Measurements from ENCODE around the gene TEKT2.

The TEKT2 gene, protein sequence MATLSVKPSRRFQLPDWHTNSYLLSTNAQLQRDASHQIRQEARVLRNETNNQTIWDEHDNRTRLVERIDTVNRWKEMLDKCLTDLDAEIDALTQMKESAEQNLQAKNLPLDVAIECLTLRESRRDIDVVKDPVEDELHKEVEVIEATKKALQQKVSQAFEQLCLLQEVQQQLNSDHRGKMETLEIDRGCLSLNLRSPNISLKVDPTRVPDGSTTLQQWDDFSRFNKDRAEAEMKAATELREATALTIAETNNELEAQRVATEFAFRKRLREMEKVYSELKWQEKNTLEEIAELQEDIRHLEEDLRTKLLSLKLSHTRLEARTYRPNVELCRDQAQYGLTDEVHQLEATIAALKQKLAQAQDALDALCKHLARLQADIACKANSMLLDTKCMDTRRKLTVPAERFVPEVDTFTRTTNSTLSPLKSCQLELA

DNA sequence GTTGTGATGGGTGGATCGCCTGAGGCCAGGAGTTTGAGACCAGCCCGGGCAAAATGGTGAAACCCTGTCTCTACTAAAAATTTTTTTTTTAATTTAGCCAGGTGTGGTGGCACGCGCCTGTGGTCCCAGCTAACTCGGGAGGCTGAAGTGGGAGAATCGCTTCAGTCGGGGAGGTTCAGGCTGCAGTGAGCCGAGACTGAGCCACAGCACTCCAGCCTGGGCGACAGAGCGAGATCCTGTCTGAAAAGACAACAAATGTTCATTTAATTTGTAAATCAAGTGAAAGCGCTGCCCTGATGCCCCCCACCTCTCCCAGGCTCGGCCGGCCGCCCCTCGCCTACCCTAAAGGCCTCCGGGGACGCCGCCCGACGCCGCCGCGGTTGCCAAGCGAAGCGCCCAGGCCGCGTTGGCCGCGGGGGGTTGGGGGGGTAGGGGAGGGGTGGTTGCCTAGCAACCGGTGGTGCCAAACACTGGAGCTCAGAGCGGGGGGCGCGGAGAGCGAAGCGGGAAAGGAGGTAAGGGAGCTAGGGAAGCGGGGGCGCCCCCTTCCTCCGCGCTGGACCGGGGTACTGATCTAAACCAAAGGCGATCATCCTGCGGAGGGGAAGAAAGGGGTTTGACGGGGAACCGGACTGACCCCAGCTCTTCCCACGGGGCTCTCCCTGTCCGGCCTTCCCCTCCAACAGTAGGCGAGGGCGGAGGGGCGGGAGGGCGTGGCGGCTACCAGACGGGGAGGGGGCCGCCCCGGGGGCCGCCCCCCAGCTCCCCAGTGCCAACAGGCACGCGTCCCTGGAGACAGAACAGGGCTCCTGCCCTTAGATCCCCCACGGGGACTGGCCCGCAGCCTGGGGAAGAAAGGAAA, at the start of gene TEKT2:
Gene TEKT2, plus strand, starts transcription at position 460 of the 862 bp plus-strand sequence. CDS start 828 bp downstream, outside the sequence.
- no peak for DNase-seq (ENCODE audit: low read depth)

- DNase-seq (ENCODE audit: low read depth), result no peak
Measured at GRCh38 chr1:36034692-36035091, 49.2 kb upstream of the TEKT2 start.

DNA sequence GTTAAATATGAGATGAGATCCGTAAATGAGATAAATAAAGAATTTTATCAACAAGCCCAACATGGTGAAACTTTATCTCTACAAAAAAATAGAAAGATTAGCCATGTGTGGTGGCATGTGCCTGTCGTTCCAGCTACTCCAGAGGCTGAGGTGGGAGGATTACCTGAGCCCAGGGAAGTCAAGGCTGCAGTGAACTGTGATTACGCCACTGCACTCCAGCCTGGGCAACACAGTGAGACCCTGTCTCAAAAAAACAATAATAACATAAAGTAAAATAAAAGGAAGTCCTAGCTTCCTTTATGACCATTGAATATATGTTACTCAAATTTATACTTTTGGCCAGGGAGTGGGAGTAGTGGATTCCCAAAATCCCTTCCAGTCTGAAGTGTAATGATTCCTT, 48.7 kb upstream of the TEKT2 start:
- no peak for DNase-seq (ENCODE audit: low read depth)

- no peak for DNase-seq (ENCODE audit: low read depth)
Measured at GRCh38 chr1:36040238-36040637, 43.7 kb upstream of the TEKT2 start.

GRCh38 chr1:36051821-36052220, 32.1 kb upstream of the TEKT2 start:
- no peak for DNase-seq (ENCODE audit: low read depth)

DNA sequence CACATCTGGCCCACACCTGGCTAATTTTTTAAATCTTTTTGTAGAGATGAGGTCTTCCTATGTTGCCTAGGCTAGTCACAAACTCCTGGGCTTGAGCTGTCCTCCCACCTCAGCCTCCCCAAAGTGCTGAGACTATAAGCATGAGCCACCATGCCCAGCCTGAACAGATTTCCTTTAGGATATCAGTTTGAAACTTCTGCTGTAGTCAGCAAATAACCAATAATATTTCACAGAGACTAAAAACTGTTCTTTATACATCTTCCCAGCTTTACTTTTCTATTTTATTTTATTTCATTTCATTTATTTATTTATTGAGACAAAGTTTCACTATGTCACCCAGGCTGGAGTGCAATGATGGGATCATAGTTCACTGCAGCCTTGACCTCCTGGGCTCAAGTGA, 29.9 kb upstream of the TEKT2 start:
- no peak for DNase-seq (ENCODE audit: low read depth)

DNA sequence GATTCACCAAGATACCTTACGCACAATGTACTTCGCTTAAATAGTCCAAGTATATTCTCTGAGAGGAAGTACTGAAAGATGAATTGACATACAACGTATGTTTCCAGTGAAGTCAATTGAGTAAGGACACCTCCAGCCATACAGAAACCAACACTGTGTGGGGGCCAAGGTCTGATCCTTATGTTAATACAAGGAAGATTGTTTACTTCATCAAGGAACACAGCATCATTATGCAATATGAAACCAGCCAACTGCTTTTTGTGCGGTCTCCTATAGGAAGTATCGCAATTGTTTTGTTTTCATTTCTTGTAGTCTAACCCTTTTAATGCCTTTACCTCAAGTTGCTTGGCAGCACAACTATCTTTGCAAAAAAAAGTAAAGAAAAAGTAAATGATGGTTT, 28.2 kb upstream of the TEKT2 start:
- DNase-seq (ENCODE audit: low read depth), result no peak

GRCh38 chr1:36062315-36062714, 21.6 kb upstream of the TEKT2 start:
- DNase-seq (ENCODE audit: low read depth), result no peak

- DNase-seq (ENCODE audit: low read depth), result no peak
Measured at GRCh38 chr1:36067871-36068270, 16.0 kb upstream of the TEKT2 start.

DNA sequence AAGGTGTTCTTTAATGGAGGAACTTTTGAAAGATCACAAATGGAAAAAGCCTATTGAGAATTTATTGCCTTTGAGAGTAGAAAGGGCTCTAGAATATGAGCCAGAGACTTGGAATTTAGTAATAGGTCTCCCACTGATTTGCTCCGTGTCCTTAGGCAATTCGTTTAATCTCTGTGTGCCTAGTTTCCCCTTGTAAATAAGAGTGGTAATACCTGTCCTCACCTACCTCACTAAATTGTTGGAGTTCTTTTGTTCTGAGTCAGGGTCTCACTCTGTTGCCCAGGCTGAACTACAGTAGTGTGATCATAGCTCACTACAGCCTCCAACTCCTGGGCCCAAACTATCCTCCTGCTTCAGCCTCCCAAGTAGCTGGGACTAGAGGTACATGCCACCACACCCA, 15.0 kb upstream of the TEKT2 start:
- no peak for DNase-seq (ENCODE audit: low read depth)

DNA sequence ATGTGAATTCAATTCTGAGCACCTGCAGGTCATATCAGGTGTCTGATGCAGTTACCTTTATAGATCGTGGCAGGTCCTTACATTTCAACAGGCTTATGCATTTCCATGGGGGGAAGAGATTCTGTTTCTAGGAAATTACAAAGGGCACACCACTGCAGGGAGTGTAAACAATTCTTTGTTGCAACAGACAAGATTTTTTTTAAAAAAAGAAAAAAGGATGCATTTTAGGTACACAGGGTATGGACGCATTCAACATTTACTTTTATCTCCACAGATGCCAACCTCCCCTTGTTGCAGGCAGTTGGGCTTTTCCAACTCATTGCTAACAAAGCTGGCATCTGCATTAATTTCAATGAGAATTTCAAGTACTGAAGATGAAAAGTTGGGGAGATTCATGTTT, 13.5 kb upstream of the TEKT2 start:
- no peak for DNase-seq (ENCODE audit: low read depth)

DNA sequence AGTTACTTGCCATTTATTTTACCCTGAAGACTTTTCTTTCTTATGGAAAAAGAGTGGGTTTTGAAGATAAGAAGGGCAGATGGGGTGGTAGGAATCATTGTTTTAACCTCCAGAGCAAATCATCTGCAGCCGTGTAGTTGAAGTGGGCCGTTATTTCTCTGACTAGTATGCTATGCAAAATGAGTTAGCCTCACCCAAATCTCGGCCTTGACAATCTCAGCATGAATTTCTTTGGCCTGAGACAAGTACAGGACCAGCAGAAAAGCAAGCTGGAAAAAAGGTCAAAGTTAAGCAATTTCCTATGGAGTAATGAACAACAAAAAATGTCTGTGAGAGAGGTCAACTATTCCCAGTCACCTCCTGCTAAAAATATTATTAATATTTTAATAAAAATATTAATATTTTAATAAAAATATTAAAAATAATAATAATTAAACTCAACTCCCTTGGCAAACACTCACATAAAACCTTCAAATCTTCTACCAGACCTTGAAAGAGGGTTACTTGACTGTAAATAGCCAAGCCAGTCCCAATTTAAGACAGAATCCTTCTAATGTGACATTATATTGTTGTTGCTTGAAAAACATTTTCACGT, 6.8 kb upstream of the TEKT2 start:
- no peak for DNase-seq (ENCODE audit: low read depth)

- DNase-seq (ENCODE audit: low read depth), result no peak
Measured at GRCh38 chr1:36080236-36080635, 3.7 kb upstream of the TEKT2 start.

DNA sequence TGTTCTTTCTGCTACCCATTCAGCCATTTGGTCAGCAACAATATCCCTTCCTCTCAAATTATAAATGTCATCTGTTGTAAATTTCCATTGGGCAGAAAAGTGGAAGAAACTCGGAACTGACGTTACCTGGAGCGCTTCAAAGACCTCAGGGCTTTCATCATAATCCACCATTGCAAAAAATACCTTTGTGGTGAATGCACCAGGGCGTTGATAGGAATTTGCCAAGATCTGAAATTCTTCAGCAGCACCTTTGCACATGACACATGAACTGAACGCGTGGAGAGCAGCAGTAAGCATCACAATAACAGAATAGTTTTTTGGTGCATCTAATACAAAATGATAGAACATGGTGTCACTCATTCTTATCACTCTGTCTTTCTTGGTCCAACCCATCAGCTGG, 3.1 kb upstream of the TEKT2 start:
- no peak for DNase-seq (ENCODE audit: low read depth)

- no peak for DNase-seq (ENCODE audit: low read depth)
Measured at GRCh38 chr1:36081926-36082485, 1.9 kb upstream of the TEKT2 start.

- no peak for DNase-seq (ENCODE audit: low read depth)
Measured at GRCh38 chr1:36083219-36083618, 675 bp upstream of the TEKT2 start.

GRCh38 chr1:36084497-36085115, 712 bp downstream of the TEKT2 start:
- DNase-seq (ENCODE audit: low read depth), result no peak

GRCh38 chr1:36085126-36085525, 1.2 kb downstream of the TEKT2 start:
- no peak for DNase-seq (ENCODE audit: low read depth)

GRCh38 chr1:36085686-36086526, 2.0 kb downstream of the TEKT2 start:
- no peak for DNase-seq (ENCODE audit: low read depth)

- no peak for DNase-seq (ENCODE audit: low read depth)
Measured at GRCh38 chr1:36086529-36087232, 2.8 kb downstream of the TEKT2 start.
